MCF 10A (cell line): ENCODE data around the gene ZNF773. TPM values are rescaled to one million over a fixed set of nuclear protein-coding genes. Genes with fewer than 3 reads are reported as not detected.
"Not testable (repeated sequence)": the region's sequence is repeated elsewhere in the genome, so short reads cannot be mapped to it uniquely, and the experiment has no call there.

Experiments
- BruUV-seq: library from RNA; stranded (reverse); fragments of 400-500 nt; replicated peaks from 2 replicates; lab custom pipeline; 2021; lab: Mats Ljungman, UMichigan
- CTCF ChIA-PET: fragments of 300-600 bp; sonication (Branson Sonifier 250); formaldehyde crosslinking; extraction: SDS; loops from one replicate; lab custom pipeline; 2021; ENCODE audit warnings: antibody characterized with exemption, inconsistent platforms; lab: Yijun Ruan, JAX
- POLR2A ChIA-PET: fragments of 300-600, 350-650 bp; sonication (Branson Sonifier 250); formaldehyde crosslinking; extraction: SDS; loops from one replicate; lab custom pipeline; 2020; ENCODE audit warnings: antibody characterized with exemption, inconsistent platforms; lab: Yijun Ruan, JAX
- DNase-seq: peaks from one replicate; pipeline ENCODE4 v3.0.0-alpha.2; 2018; ENCODE audit not compliant: unreplicated experiment
- H3K27ac Mint-ChIP-seq: one replicate; pipeline ENCODE4 v1.8.0; 2022; ENCODE audit warnings: mild to moderate bottlenecking, low read depth, mixed read lengths; ENCODE audit not compliant: unreplicated experiment
- H3K27me3 Mint-ChIP-seq: one replicate; pipeline ENCODE4 v1.8.0; 2022; ENCODE audit warnings: mixed read lengths; ENCODE audit not compliant: insufficient read depth, unreplicated experiment
- H3K36me3 Mint-ChIP-seq: one replicate; pipeline ENCODE4 v1.8.0; 2022; ENCODE audit warnings: mild to moderate bottlenecking, moderate library complexity, mixed read lengths; ENCODE audit not compliant: insufficient read depth, unreplicated experiment
- H3K4me1 Mint-ChIP-seq: one replicate; pipeline ENCODE4 v1.8.0; 2022; ENCODE audit warnings: mixed read lengths; ENCODE audit not compliant: insufficient read depth, unreplicated experiment
- H3K4me3 Mint-ChIP-seq: one replicate; pipeline ENCODE4 v1.8.0; 2022; ENCODE audit warnings: mild to moderate bottlenecking, moderate library complexity, mixed read lengths; ENCODE audit not compliant: unreplicated experiment
- H3K9me3 Mint-ChIP-seq: one replicate; pipeline ENCODE4 v1.8.0; 2022; ENCODE audit warnings: mixed read lengths; ENCODE audit not compliant: unreplicated experiment
- CTCF ChIP-seq: fragments of 200-600 bp; IDR thresholded peaks from one replicate; pipeline ENCODE4 v1.8.0; 2022; ENCODE audit warnings: antibody characterized with exemption, mild to moderate bottlenecking; ENCODE audit not compliant: unreplicated experiment
- intact Hi-C: fragments of 100-400 bp; cut with micrococcal nuclease; formaldehyde crosslinking; loops from 2 replicates; pipeline ENCODE4 v1.14.1; 2022
- total RNA-seq: library from RNA; stranded (reverse); gene quantifications from 2 replicates; pipeline ENCODE4 v1.2.3, GENCODE V29; 2022

The ZNF773 gene
- total RNA-seq, 1 experiment from 2014 or later = 12.4 TPM

- H3K27me3 Mint-ChIP-seq = no peaks in the 10 kb centered on the region
- POLR2A ChIA-PET = no interaction called here
- no peak for DNase-seq
- H3K4me3 Mint-ChIP-seq = no peak overlapping the region
- intact Hi-C loops = no loop called here
- peaks cover 52% of the 10 kb centered on the region for H3K36me3 Mint-ChIP-seq
- TF ChIP-seq CTCF = no peak
- H3K27ac Mint-ChIP-seq = no peak overlapping the region
- BruUV-seq = no TSS peak
- CTCF ChIA-PET = interaction anchor here (0.6 kb wide), 1 partner anchor 21 kb away, joined by 3 read pairs; no protein-coding TSS in a partner anchor
- H3K9me3 Mint-ChIP-seq = peaks cover 12% of the 10 kb centered on the region
- H3K4me1 Mint-ChIP-seq = no peaks in the 10 kb centered on the region
Measured at GRCh38 chr19:57506163-57506562, 6.4 kb downstream of the ZNF773 start.

GRCh38 chr19:57511484-57511883, 11.7 kb downstream of the ZNF773 start:
- H3K27ac Mint-ChIP-seq = no peak overlapping the region
- no peak for TF ChIP-seq CTCF
- no peaks in the 10 kb centered on the region for H3K27me3 Mint-ChIP-seq
- no peak for DNase-seq
- H3K4me1 Mint-ChIP-seq = no peaks in the 10 kb centered on the region
- no TSS peak for BruUV-seq
- POLR2A ChIA-PET = interaction anchor here (0.6 to 1.2 kb wide), 2 partner anchors 12 to 49 kb away, joined by 3 read pairs; partner anchors contain the start of gene ZNF773
- H3K4me3 Mint-ChIP-seq = no peak overlapping the region
- CTCF ChIA-PET = interaction anchor here (0.7 kb wide), 2 partner anchors 771 to 815 kb away, joined by 3 to 4 read pairs; no protein-coding TSS in a partner anchor
- intact Hi-C loops = no loop called here
- peaks cover 28% of the 10 kb centered on the region for H3K36me3 Mint-ChIP-seq
- H3K9me3 Mint-ChIP-seq = peaks cover 19% of the 10 kb centered on the region

- ChIA-PET CTCF (no interaction called here), POLR2A (no interaction called here)
- BruUV-seq = no TSS peak
- H3K27ac Mint-ChIP-seq = no peak overlapping the region
- H3K36me3 Mint-ChIP-seq = peaks cover 14% of the 10 kb centered on the region
- no peaks in the 10 kb centered on the region for H3K27me3 Mint-ChIP-seq
- no peaks in the 10 kb centered on the region for H3K4me1 Mint-ChIP-seq
- no peak overlapping the region for H3K4me3 Mint-ChIP-seq
- H3K9me3 Mint-ChIP-seq = peaks cover 19% of the 10 kb centered on the region
- intact Hi-C loops = no loop called here
- no peak for DNase-seq
- no peak for TF ChIP-seq CTCF
Measured at GRCh38 chr19:57512845-57513244, 13.1 kb downstream of the ZNF773 start.

- Mint-ChIP-seq H3K4me1 (no peaks in the 10 kb centered on the region), H3K27ac (no peak overlapping the region), H3K36me3 (peaks cover 6% of the 10 kb centered on the region), H3K27me3 (no peaks in the 10 kb centered on the region), H3K4me3 (no peak overlapping the region), H3K9me3 (peaks cover 26% of the 10 kb centered on the region)
- TF ChIP-seq CTCF = no peak
- ChIA-PET CTCF (interaction anchor here (0.7 to 1.9 kb wide), 2 partner anchors 8 to 50 kb away, joined by 3 to 8 read pairs; no protein-coding TSS in a partner anchor), POLR2A (interaction anchor here (0.5 kb wide), 1 partner anchor 1005 kb away, joined by 3 read pairs; the partner anchor contains the start of gene ZBTB45)
- intact Hi-C loops = no loop called here
- no peak for DNase-seq
- no TSS peak for BruUV-seq
Measured at GRCh38 chr19:57515255-57515654, 15.5 kb downstream of the ZNF773 start.

GRCh38 chr19:57518021-57518420, 18.3 kb downstream of the ZNF773 start:
- peaks cover 28% of the 10 kb centered on the region for H3K9me3 Mint-ChIP-seq
- BruUV-seq, H3K4me1 Mint-ChIP-seq, H3K27me3 Mint-ChIP-seq, CTCF ChIA-PET, H3K4me3 Mint-ChIP-seq, intact Hi-C loops, DNase-seq, POLR2A ChIA-PET, H3K27ac Mint-ChIP-seq, H3K36me3 Mint-ChIP-seq: not testable (repeated sequence)
